Neural cell (in vitro differentiated cells): ENCODE measurements around the gene TCEA3. TPM values are rescaled to one million over a fixed set of nuclear protein-coding genes. Genes with fewer than 3 reads are reported as not detected.

Experiments used
- H2AFZ ChIP-seq: fragments of 200-600, 300-800 bp; sonication (generic), shearing (Covaris generic); 2 replicates; pipeline ENCODE4 v1.6.0; 2014; ENCODE audit warnings: low read depth, mild to moderate bottlenecking, antibody characterized with exemption, low read length, moderate library complexity
- H3F3A ChIP-seq: fragments of 200-600 bp; shearing (Covaris generic); 2 replicates; pipeline ENCODE4 v1.6.1; 2016; ENCODE audit warnings: mild to moderate bottlenecking, moderate library complexity, mixed read lengths, antibody characterized with exemption, low read length; ENCODE audit not compliant: insufficient read depth, poor library complexity, severe bottlenecking
- H3K27ac ChIP-seq: fragments of 200-600, 300-800 bp; sonication (generic), shearing (Covaris generic); 2 replicates; pipeline ENCODE4 v1.5.1; 2014; ENCODE audit warnings: mild to moderate bottlenecking, low read length, moderate library complexity
- H3K27me3 ChIP-seq: fragments of 300-800, 200-600 bp; sonication (generic), shearing (Covaris generic); 2 replicates; pipeline ENCODE4 v1.6.0; 2014; ENCODE audit warnings: mild to moderate bottlenecking, low read depth, low read length, moderate library complexity; ENCODE audit not compliant: insufficient read depth
- H3K36me3 ChIP-seq: fragments of 300-800, 200-600 bp; sonication (generic), shearing (Covaris generic); 2 replicates; pipeline ENCODE4 v1.5.1; 2014; ENCODE audit warnings: mild to moderate bottlenecking, antibody characterized with exemption, low read length, moderate library complexity; ENCODE audit not compliant: insufficient read depth
- H3K4me2 ChIP-seq: fragments of 300-800, 200-600 bp; sonication (generic), shearing (Covaris generic); 2 replicates; pipeline ENCODE4 v1.6.0; 2014; ENCODE audit warnings: mild to moderate bottlenecking, low read length
- H3K4me3 ChIP-seq: fragments of 300-800, 200-600 bp; sonication (generic), shearing (Covaris generic); 2 replicates; pipeline ENCODE4 v1.5.1; 2014; ENCODE audit warnings: mild to moderate bottlenecking, low read length, moderate library complexity
- H3K79me2 ChIP-seq: fragments of 200-600 bp; shearing (Covaris generic); replicated peaks from 2 replicates; pipeline ENCODE4 v1.6.0; 2014; ENCODE audit warnings: mild to moderate bottlenecking, low read length, moderate library complexity; ENCODE audit not compliant: insufficient read depth
- H3K9ac ChIP-seq: fragments of 300-800, 200-600 bp; sonication (generic), shearing (Covaris generic); 2 replicates; pipeline ENCODE4 v1.6.1; 2016; ENCODE audit warnings: mild to moderate bottlenecking, low read length, mixed read lengths
- H3K9me2 ChIP-seq: fragments of 200-600 bp; shearing (Covaris generic); 2 replicates; pipeline ENCODE4 v1.6.1; 2016; ENCODE audit warnings: mild to moderate bottlenecking, low read length, mixed read lengths; ENCODE audit not compliant: insufficient read depth
- H3K9me3 ChIP-seq: fragments of 200-600, 300-800 bp; sonication (generic), shearing (Covaris generic); 2 replicates; pipeline ENCODE4 v1.6.1; 2016; ENCODE audit warnings: mild to moderate bottlenecking, mixed run types, low read length, moderate library complexity, mixed read lengths
- H4K20me1 ChIP-seq: fragments of 200-600 bp; shearing (Covaris generic); 2 replicates; pipeline ENCODE4 v1.6.1; 2016; ENCODE audit warnings: mild to moderate bottlenecking, mixed run types; ENCODE audit not compliant: insufficient read depth
- EP300 ChIP-seq: fragments of 450-650 bp; conservative IDR thresholded peaks from 2 replicates; pipeline ENCODE4 v1.6.1; 2014; ENCODE audit warnings: antibody characterized with exemption, mild to moderate bottlenecking, moderate library complexity; ENCODE audit not compliant: poor library complexity, severe bottlenecking
- EZH2 ChIP-seq: fragments of 200-600, 300-800 bp; shearing (Covaris generic), sonication (generic); IDR thresholded peaks from 2 replicates; pipeline ENCODE4 v1.6.1; 2014; ENCODE audit warnings: antibody characterized with exemption, low read length, borderline replicate concordance, mild to moderate bottlenecking; ENCODE audit not compliant: insufficient read depth, poor library complexity, severe bottlenecking
- MXI1 ChIP-seq: fragments of 450-650 bp; conservative IDR thresholded peaks from 2 replicates; pipeline ENCODE4 v1.6.1; 2014; ENCODE audit warnings: antibody characterized with exemption, mild to moderate bottlenecking; ENCODE audit not compliant: poor library complexity, severe bottlenecking
- POLR2AphosphoS5 ChIP-seq: IDR thresholded peaks from 2 replicates; pipeline ENCODE4 v1.6.1; 2012
- RAD21 ChIP-seq: fragments of 450-650 bp; conservative IDR thresholded peaks from 2 replicates; pipeline ENCODE4 v1.6.1; 2014; ENCODE audit warnings: antibody characterized with exemption, mild to moderate bottlenecking, moderate library complexity
- SMC3 ChIP-seq: fragments of 450-650 bp; conservative IDR thresholded peaks from 2 replicates; pipeline ENCODE4 v1.6.1; 2014; ENCODE audit warnings: antibody characterized with exemption, mild to moderate bottlenecking, moderate library complexity; ENCODE audit not compliant: poor library complexity
- TAF1 ChIP-seq: IDR thresholded peaks from 2 replicates; pipeline ENCODE4 v1.6.1; 2012; ENCODE audit warnings: low read depth
- polyA plus RNA-seq: library from polyadenylated mRNA; depleted of rRNA; stranded (reverse); fragments of >200 nt; gene quantifications from 2 replicates; pipeline ENCODE4 v1.2.3, GENCODE V29; 2014
- TF ChIP-seq, protein P1 (sequence below): fragments of 450-650 bp; IDR thresholded peaks from 2 replicates; pipeline ENCODE4 v1.5.1; 2014; ENCODE audit warnings: antibody characterized with exemption, mild to moderate bottlenecking, moderate library complexity; ENCODE audit not compliant: poor library complexity, severe bottlenecking
- TF ChIP-seq, protein P2 (sequence below): IDR thresholded peaks from 2 replicates; pipeline ENCODE4 v1.6.1; 2012; ENCODE audit warnings: borderline replicate concordance

Gene TCEA3
- polyA plus RNA-seq, 1 donor from 2014 or later: not detected

DNA sequence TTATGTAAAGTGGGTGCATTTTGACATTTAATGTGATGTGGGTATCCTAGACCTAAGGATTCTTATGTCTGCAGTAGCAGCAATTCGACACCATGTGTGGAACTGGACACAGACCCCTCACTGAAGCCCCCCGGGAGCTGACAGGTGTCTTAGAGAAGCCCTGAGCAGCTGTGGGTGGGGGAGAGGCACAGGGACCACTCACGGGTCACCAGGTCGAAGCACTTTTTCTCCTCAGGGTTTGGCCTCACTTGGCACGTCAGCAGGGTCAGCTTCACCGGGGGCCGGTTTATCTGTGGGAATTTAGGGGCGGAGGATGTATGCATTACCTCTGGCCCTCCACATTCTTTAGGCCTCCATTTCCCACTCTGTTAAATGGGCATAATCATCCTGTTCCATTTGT lies 14.0 kb upstream of the TCEA3 start:
- no peak overlapping the region for H3K4me3 ChIP-seq
- H2AFZ ChIP-seq: no peak overlapping the region
- H3K9me3 ChIP-seq: no peaks in the 10 kb centered on the region
- no peak overlapping the region for H3K27ac ChIP-seq
- H3K4me2 ChIP-seq: no peak overlapping the region
- H3K9me2 ChIP-seq: no peaks in the 10 kb centered on the region
- no peaks in the 10 kb centered on the region for H4K20me1 ChIP-seq
- H3K36me3 ChIP-seq: no peaks in the 10 kb centered on the region
- H3K79me2 ChIP-seq: no peaks in the 10 kb centered on the region
- H3K9ac ChIP-seq: no peak overlapping the region
- TF ChIP-seq POLR2AphosphoS5 (no peak), EZH2 (no peak), MXI1 (no peak), EP300 (no peak), TAF1 (no peak), SMC3 (no peak), RAD21 (no peak)
- TF ChIP-seq, protein P1, sequence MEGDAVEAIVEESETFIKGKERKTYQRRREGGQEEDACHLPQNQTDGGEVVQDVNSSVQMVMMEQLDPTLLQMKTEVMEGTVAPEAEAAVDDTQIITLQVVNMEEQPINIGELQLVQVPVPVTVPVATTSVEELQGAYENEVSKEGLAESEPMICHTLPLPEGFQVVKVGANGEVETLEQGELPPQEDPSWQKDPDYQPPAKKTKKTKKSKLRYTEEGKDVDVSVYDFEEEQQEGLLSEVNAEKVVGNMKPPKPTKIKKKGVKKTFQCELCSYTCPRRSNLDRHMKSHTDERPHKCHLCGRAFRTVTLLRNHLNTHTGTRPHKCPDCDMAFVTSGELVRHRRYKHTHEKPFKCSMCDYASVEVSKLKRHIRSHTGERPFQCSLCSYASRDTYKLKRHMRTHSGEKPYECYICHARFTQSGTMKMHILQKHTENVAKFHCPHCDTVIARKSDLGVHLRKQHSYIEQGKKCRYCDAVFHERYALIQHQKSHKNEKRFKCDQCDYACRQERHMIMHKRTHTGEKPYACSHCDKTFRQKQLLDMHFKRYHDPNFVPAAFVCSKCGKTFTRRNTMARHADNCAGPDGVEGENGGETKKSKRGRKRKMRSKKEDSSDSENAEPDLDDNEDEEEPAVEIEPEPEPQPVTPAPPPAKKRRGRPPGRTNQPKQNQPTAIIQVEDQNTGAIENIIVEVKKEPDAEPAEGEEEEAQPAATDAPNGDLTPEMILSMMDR: no peak
- TF ChIP-seq, protein P2, sequence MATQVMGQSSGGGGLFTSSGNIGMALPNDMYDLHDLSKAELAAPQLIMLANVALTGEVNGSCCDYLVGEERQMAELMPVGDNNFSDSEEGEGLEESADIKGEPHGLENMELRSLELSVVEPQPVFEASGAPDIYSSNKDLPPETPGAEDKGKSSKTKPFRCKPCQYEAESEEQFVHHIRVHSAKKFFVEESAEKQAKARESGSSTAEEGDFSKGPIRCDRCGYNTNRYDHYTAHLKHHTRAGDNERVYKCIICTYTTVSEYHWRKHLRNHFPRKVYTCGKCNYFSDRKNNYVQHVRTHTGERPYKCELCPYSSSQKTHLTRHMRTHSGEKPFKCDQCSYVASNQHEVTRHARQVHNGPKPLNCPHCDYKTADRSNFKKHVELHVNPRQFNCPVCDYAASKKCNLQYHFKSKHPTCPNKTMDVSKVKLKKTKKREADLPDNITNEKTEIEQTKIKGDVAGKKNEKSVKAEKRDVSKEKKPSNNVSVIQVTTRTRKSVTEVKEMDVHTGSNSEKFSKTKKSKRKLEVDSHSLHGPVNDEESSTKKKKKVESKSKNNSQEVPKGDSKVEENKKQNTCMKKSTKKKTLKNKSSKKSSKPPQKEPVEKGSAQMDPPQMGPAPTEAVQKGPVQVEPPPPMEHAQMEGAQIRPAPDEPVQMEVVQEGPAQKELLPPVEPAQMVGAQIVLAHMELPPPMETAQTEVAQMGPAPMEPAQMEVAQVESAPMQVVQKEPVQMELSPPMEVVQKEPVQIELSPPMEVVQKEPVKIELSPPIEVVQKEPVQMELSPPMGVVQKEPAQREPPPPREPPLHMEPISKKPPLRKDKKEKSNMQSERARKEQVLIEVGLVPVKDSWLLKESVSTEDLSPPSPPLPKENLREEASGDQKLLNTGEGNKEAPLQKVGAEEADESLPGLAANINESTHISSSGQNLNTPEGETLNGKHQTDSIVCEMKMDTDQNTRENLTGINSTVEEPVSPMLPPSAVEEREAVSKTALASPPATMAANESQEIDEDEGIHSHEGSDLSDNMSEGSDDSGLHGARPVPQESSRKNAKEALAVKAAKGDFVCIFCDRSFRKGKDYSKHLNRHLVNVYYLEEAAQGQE: no peak
- H3K27me3 ChIP-seq: no peaks in the 10 kb centered on the region
- H3F3A ChIP-seq: no peaks in the 10 kb centered on the region

DNA sequence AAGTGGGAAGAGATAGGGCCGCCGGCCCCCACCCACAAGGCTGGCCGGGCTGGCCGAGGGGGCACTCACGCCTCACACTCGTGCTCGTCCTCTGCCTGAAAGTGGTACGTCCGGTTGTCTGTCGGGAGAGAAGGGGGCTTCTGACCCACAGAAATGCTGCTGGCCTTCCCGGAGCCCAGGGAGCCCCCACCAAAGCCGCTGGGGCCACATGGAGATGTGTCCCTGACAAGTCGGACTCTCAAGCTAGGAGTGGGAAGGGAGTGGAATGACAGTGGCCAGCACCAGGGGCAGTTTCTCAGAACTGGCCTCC lies 12.8 kb upstream of the TCEA3 start:
- Histone ChIP-seq H3K27ac (no peak overlapping the region), H3K9me2 (no peaks in the 10 kb centered on the region), H3K27me3 (no peaks in the 10 kb centered on the region), H2AFZ (no peak overlapping the region), H4K20me1 (no peaks in the 10 kb centered on the region), H3K9me3 (no peaks in the 10 kb centered on the region), H3K4me2 (no peak overlapping the region), H3K4me3 (no peak overlapping the region), H3K9ac (no peak overlapping the region), H3K36me3 (peaks cover 6% of the 10 kb centered on the region), H3F3A (no peaks in the 10 kb centered on the region), H3K79me2 (no peaks in the 10 kb centered on the region)
- TF ChIP-seq EP300 (no peak), TAF1 (no peak), POLR2AphosphoS5 (no peak), MXI1 (no peak), RAD21 (no peak), SMC3 (no peak), EZH2 (no peak)
- TF ChIP-seq, protein P2: no peak
- TF ChIP-seq, protein P1: no peak
